ENCODE data around the gene RHOBTB3.

The RHOBTB3 gene

DNA sequence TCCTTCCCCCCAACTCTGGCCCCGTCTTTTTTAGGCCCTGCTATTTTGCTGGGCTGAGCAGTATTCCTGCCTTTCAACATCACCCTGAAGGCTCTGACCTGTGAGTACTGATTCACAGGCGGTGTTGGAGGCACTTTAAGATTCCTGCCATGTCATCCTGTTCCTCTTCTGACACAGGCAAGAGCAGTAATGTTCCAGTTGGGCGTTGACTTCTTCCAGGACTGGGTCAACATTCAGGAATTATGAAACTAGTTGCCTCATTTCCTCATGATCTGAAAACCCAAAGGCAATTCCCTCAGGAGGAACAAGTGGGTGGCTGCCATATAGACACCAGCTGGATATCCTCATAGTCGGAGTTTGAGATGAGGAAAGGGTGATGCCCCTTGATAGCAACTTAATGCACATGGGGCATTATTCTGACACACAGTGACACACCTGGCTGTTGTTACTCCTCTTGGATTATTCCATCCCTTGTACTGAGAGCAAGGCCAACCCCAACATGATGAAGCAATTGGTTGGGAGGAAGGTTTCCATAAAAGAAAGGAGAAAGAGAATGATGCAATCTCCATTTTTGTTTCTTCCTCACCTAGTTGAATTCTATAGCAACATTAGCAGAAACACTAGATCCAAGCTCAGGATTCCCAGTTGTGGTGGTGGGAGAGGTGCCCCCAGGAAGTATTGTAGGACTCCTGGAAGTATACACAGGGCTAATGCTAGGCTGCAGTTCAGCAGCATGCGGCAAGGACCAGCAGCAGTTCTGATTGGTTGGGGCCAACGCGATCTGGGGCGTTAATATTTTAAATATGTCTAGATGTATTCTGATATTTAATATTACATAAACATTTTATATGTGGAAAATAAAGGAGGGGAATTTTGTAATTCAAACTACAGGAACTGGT lies 111.0 kb downstream of the RHOBTB3 start:
- DNase-seq (ENCODE audit: low read depth), result no peak

DNA sequence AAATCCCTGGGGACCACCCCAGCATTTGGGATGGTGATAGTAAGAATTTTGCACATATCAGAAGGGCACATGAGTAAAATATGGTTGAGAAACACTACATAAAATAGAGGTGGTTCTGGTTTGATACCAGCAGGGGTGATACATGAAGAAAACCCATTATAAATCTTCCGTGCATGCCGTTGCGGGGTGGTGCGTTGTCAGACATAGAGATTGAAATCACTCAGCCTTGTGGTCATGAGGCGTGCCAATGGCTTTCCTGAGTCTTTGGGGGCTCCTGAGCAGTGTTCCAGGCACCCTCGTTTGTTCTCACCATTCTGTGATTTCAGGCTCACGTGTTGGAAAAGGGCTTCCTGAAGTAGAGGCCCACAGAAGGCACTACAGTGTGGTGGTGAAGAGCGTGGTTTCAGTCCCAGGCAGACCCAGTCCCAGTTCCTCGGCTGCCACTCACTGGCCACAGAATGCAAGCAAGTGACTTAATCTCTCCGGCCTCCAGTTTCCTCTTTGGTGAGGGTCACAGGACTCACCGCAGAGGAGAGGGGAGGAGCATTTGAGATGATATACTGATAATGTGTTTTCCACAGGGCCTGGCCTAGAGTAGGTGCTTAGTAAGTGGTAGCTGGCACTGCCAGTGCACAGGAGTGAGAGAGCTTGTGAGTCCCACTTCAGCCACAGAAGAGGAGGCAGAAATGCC lies 111.9 kb downstream of the RHOBTB3 start:
- DNase-seq (ENCODE audit: low read depth), result no peak

DNA sequence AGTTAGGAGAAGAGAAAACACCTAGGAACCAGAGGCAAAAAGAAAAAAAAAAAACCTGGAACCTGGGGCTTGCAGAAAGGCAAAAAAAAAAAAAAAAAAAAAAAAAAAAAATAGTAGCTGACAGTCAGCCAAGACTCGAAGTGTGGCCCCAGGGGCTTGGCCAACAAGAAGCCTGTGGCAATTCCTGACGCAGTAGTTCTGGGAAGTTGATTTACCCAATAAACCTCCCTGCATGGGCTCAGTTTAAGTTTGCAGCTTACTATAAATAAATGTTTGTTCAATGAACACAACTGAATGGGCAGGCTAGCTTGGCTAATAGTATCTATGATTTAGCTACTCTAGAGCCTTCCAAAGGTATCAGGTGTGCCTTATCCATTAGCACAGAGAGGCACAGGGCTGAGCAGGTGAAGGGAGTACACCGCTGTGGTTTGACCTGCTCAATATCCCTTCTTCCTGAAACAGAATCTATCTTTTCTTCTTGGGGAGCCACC lies 112.6 kb downstream of the RHOBTB3 start:
- no peak for DNase-seq (ENCODE audit: low read depth)

DNA sequence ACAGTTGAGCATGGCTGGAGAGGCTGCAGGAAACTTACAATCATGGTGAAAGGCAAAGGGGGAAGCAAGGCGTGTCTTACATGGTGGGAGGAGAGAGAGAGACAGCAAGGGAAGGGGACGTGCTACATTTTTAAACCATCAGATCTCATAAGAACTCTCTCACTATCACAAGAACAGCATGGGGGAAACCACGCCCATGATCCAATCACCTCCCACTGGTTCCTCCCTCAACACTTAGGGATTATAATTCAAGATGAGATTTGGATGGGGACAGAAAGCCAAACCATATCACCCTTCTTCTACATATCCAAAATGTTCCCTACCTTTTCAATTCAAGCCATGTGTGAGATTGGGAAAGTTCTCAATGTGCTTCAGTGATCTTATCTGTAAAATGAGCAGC lies 114.3 kb downstream of the RHOBTB3 start:
- no peak for DNase-seq (ENCODE audit: low read depth)

All from HS-5 (cell line).